Retinal pigment epithelial cell (primary cell): ENCODE results near the gene GNG7.
A peak's percentile ranks its signal among the peaks of the same experiment; 100 is the strongest.
"Not testable (repeated sequence)": the region's sequence is repeated elsewhere in the genome, so short reads cannot be mapped to it uniquely, and the experiment has no call there.

Source experiments
- DNase-seq: peaks from one replicate; pipeline ENCODE4 v3.0.0-alpha.2; 2010; ENCODE audit warnings: low read depth
- H3K4me3 ChIP-seq: 2 replicates; pipeline ENCODE4 v1.5.1; 2011; ENCODE audit warnings: mild to moderate bottlenecking, low read length, control low read depth, moderate library complexity
- TF ChIP-seq, protein P1 (sequence below): conservative IDR thresholded peaks from 2 replicates; pipeline ENCODE4 v1.5.1; 2011; ENCODE audit warnings: low read depth, low read length, control low read depth, inconsistent platforms

The GNG7 gene

DNA sequence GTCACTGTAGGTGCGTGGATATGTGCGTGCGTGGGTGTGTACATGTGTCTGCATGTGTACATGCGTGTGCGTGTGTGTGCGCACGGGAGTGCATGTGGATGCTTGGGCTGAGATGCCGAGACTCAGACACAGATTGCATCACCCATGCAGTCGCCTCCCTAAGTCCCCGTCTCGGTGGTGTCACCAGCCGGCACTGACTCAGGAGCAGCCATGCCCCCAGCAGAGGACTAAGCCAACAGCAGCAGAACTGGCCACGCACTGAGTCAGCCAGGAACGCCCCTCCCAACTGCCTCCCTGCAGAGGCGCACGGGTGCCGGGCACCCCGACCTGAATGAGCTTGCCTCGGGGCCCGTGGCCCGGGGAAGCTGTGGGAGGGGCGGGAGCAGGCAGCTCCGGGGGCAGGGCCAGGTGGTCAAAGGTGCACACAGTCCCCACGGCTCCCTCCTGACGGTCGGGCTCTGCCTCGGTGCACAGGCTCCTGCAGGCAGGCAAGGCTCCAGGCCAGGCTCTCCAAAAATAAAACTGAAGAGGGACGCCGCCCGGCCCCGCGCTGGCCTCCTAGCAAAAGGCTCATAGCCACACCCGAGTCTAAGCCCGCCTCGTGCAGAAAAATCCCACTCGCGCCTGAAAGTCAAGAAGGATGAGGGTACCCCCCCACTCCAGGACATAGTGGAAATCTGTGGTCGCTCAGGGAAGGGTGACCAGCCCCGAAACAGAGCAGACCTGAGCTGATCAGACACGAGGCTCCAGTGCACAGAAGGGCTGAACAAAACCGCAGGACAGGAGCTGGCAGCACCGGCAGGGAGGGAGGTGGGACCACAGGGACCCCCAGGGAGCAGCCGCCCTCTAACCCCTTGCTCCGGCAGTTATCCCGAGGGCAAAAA is 177.4 kb downstream of the GNG7 start:
- TF ChIP-seq, protein P1, sequence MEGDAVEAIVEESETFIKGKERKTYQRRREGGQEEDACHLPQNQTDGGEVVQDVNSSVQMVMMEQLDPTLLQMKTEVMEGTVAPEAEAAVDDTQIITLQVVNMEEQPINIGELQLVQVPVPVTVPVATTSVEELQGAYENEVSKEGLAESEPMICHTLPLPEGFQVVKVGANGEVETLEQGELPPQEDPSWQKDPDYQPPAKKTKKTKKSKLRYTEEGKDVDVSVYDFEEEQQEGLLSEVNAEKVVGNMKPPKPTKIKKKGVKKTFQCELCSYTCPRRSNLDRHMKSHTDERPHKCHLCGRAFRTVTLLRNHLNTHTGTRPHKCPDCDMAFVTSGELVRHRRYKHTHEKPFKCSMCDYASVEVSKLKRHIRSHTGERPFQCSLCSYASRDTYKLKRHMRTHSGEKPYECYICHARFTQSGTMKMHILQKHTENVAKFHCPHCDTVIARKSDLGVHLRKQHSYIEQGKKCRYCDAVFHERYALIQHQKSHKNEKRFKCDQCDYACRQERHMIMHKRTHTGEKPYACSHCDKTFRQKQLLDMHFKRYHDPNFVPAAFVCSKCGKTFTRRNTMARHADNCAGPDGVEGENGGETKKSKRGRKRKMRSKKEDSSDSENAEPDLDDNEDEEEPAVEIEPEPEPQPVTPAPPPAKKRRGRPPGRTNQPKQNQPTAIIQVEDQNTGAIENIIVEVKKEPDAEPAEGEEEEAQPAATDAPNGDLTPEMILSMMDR, result no peak
- peak; percentile 73 for DNase-seq
- H3K4me3 ChIP-seq, result no peak overlapping the region

DNA sequence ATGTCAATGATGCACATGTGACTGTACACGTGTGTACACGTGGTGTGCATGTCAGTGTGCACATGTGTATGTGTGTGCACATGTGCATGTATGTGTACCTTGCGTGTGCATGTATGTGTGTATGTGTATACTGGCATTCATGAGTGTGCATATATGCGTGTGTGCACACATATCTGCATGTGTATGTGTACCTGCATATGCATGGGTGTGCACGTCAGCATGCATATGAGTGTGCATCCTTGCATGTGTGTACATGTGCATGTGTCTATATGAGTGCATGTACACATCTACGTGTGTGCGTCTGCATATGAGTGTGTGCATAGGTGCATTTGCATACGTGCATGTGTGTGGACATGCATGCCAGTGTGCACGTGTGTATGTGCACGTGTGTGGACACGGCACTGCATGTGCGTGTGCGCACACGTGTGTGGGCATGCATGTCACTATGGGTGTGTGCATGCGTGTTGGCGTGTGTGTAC is 178.1 kb downstream of the GNG7 start:
- no peak for DNase-seq
- TF ChIP-seq, protein P1, result no peak
- H3K4me3 ChIP-seq, result no peak overlapping the region

- TF ChIP-seq, protein P1, result peak; percentile 52
- H3K4me3 ChIP-seq, result no peak overlapping the region
- no peak for DNase-seq
Measured at GRCh38 chr19:2523630-2524311, 178.7 kb downstream of the GNG7 start.

DNA sequence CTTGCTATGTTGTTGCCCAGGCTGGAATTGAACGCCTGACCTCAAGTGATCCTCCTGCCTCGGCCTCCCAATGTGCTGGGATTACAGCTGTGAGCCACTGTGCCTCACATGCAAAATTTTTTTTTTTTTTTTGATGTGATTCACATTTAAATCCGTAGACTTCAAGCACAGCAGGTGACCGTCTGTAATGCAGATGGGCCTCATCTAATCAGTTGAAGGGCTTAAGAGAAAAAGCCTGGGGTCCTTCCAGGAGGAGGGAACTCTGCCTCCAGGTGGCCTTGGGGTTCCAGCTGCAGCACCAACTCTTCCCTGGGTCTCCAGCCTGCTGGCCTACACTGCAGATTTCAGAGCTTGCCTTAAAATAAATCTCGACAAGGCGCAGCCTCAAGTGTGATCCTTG is 183.0 kb downstream of the GNG7 start:
- DNase-seq, result no peak
- TF ChIP-seq, protein P1, result no peak
- no peak overlapping the region for H3K4me3 ChIP-seq

- DNase-seq, H3K4me3 ChIP-seq: not testable (repeated sequence)
Measured at GRCh38 chr19:2518856-2519255, 183.6 kb downstream of the GNG7 start.

DNA sequence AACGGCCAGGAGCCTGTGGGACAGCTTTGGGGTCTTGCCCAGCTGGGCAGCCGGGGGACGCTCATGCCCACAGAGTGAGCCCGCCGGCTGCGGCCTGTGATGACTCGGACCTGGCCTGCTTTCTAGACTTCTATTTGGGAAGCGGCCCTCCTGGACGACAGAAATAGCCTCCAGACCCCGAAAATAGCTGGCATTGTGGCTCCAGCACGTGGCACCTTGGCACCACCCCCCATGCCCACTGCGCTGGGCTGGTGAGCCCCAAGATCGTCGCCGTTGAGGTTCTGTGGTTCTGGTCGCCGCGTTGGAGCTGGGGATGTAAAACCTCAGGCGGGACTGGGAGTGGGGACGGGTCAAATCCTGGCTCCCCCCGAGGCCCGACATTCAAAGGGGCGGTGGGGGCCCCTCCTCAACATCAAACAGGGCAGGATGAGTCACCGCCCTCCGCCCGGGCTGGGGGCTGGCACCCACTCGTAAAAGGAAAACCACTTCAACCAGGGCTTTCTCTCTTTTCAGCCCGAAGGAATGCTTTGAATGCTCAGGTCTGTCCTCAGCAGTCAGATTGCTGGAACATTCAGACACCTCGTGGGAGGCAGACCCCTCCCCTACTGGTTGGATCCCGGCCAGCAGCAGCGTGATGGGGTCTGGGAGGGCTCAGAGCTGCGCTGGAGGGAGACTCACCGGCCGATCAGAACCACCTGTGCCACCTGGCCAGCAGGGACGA is 184.5 kb downstream of the GNG7 start:
- TF ChIP-seq, protein P1, result no peak
- DNase-seq, result no peak
- H3K4me3 ChIP-seq, result no peak overlapping the region

DNA sequence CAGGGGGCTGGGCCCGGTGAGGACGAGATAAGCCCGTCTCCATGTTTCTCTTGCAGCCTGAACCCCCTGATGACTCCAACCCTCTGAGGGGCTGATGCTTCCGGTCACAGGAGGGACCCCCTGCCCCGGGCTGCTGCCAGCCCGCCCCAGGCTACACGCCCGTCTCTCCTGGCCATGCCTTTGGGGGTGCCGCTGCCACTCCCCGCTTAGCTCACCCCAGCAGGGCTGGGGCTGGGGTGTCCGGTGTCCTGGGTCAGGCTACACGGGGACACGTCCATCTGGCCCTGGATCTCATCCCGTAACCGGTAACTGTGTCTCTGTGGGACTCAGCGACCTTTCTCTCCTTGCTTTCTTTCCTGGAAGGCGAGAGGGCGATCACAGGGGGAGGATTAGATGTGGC is 185.8 kb downstream of the GNG7 start:
- no peak overlapping the region for H3K4me3 ChIP-seq
- DNase-seq, result no peak
- TF ChIP-seq, protein P1, result no peak
